Measurements from ENCODE around the gene KITLG. TPM values are rescaled to one million over a fixed set of nuclear protein-coding genes. Genes with fewer than 3 reads are reported as not detected.

Gene KITLG
- total and polyA plus RNA-seq, 4 donors, result 0.39 to 3.0 (median 0.86) TPM

GRCh38 chr12:88529531-88530488, 50.5 kb downstream of the KITLG start:
- peaks cover 0 to 10% (median 5%) of the 10 kb centered on the region in 4 donors for H3K9me3 ChIP-seq (ENCODE audit: control insufficient read depth in 4 of 4, low read length in 3 of 4)
- WGBS, result 53% methylated on average over 9 of the region's 9 CpGs
- no peak for TF ChIP-seq HNF4A (conservative IDR thresholded peaks at IDR 0.05)
- TF ChIP-seq HNF4G (IDR thresholded peaks at IDR 0.05), result no peak
- TF ChIP-seq EGR1 (IDR thresholded peaks at IDR 0.05; ENCODE audit: low read depth in 2 of 2), result no peak
- no peak for TF ChIP-seq SP1 (IDR thresholded peaks at IDR 0.05)
- TF ChIP-seq GABPA (IDR thresholded peaks at IDR 0.05 in 1 of 2, conservative IDR thresholded peaks at IDR 0.05 in 1 of 2), result no peak
- no peak for TF ChIP-seq RAD21 (IDR thresholded peaks at IDR 0.05)
- TF ChIP-seq, protein P1, sequence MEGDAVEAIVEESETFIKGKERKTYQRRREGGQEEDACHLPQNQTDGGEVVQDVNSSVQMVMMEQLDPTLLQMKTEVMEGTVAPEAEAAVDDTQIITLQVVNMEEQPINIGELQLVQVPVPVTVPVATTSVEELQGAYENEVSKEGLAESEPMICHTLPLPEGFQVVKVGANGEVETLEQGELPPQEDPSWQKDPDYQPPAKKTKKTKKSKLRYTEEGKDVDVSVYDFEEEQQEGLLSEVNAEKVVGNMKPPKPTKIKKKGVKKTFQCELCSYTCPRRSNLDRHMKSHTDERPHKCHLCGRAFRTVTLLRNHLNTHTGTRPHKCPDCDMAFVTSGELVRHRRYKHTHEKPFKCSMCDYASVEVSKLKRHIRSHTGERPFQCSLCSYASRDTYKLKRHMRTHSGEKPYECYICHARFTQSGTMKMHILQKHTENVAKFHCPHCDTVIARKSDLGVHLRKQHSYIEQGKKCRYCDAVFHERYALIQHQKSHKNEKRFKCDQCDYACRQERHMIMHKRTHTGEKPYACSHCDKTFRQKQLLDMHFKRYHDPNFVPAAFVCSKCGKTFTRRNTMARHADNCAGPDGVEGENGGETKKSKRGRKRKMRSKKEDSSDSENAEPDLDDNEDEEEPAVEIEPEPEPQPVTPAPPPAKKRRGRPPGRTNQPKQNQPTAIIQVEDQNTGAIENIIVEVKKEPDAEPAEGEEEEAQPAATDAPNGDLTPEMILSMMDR (IDR thresholded peaks at IDR 0.05; ENCODE audit: low read depth, low read length, missing input control), result no peak
- TF ChIP-seq YY1 (IDR thresholded peaks at IDR 0.05), result no peak
- TF ChIP-seq FOXA1 (IDR thresholded peaks at IDR 0.05), result no peak
- no peak for TF ChIP-seq NR2F2 (IDR thresholded peaks at IDR 0.05)
- TF ChIP-seq RXRA (IDR thresholded peaks at IDR 0.05), result no peak
- no peak for TF ChIP-seq REST (IDR thresholded peaks at IDR 0.05)
- TF ChIP-seq, protein P2, sequence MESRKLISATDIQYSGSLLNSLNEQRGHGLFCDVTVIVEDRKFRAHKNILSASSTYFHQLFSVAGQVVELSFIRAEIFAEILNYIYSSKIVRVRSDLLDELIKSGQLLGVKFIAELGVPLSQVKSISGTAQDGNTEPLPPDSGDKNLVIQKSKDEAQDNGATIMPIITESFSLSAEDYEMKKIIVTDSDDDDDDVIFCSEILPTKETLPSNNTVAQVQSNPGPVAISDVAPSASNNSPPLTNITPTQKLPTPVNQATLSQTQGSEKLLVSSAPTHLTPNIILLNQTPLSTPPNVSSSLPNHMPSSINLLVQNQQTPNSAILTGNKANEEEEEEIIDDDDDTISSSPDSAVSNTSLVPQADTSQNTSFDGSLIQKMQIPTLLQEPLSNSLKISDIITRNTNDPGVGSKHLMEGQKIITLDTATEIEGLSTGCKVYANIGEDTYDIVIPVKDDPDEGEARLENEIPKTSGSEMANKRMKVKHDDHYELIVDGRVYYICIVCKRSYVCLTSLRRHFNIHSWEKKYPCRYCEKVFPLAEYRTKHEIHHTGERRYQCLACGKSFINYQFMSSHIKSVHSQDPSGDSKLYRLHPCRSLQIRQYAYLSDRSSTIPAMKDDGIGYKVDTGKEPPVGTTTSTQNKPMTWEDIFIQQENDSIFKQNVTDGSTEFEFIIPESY (IDR thresholded peaks at IDR 0.05), result no peak
- TF ChIP-seq MAX (IDR thresholded peaks at IDR 0.05), result no peak
- no peak for TF ChIP-seq JUND (IDR thresholded peaks at IDR 0.05)
- no peak overlapping the region for H3K27ac ChIP-seq (ENCODE audit: low read depth in 1 of 2, low read length in 2 of 2)
- H3K4me1 ChIP-seq (ENCODE audit: control insufficient read depth in 4 of 4, insufficient read depth in 4 of 4, low read length in 3 of 4), result peaks cover 0 to 3% (median 0%) of the 10 kb centered on the region in 4 donors
- H3K9ac ChIP-seq (ENCODE audit: low read depth in 1 of 2, low read length in 2 of 2), result no peak overlapping the region
- no peak for DNase-seq (ENCODE audit: low spot score)
- H3K4me3 ChIP-seq (ENCODE audit: low read depth in 1 of 3, low read length in 3 of 3), result no peak overlapping the region
- peaks cover 0 to 2% (median 0%) of the 10 kb centered on the region in 4 donors for H3K36me3 ChIP-seq (ENCODE audit: control insufficient read depth in 4 of 4, insufficient read depth in 3 of 4, low read depth in 1 of 4, low read length in 3 of 4)
- H3K27me3 ChIP-seq (ENCODE audit: control insufficient read depth in 4 of 4, insufficient read depth in 4 of 4, low read length in 3 of 4), result no peaks in the 10 kb centered on the region
